Activated CD8-positive, alpha-beta memory T cell treated with anti-CD3 and anti-CD28 coated beads, Interleukin-2, amount 50 U/mL, for 4 hours (primary cell): Measurements from ENCODE around the gene ALKBH8.
A peak's percentile ranks its signal among the peaks of the same experiment; 100 is the strongest.
"Not testable (repeated sequence)": the region's sequence is repeated elsewhere in the genome, so short reads cannot be mapped to it uniquely, and the experiment has no call there.

ENCODE experiments used
- DNase-seq: peaks from one replicate; pipeline ENCODE4 v3.0.0-alpha.2; 2020

The ALKBH8 gene

DNA sequence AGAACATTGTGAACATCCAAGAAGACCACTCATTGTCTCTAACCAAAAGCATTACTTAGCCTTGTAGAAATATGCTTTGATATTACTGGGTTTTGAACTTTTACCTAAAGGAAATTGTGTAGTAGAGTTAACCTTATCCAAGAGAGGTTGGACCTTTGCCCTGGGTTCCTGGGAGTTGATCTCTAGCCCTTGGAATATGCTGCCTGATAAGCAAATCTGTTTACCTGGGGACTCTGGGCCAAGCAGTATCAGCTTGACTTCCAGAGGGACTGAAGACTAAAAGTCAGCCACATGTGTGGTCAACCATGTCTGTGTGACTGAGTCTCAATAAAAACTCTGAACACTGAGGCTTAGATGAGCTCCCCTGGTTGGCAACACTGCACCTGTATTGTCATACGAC, 63.8 kb downstream of the ALKBH8 start:
- DNase-seq = no peak

- not testable (repeated sequence) for DNase-seq
Observed at GRCh38 chr11:107497371-107497770, 68.2 kb downstream of the ALKBH8 start.

DNA sequence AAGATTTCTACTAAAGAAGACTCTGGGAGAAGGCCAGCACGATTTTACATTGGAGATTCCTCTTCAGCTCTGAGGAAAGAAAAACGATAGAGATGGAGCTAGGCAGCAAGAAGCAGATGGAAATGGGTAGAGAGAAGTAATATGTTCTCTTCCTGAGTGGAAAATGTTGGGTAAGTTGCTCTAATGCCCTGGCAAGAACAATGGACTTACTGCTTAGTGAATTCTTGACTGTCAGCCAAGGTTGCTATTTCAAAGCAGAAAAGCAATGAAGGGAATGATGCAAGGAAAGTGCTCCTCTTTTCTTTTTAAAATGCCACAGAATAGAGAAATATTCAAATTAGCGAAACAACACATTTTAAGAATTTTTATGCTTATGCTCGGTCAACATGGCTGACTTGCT, 69.5 kb downstream of the ALKBH8 start:
- DNase-seq = no peak

- DNase-seq = no peak
Observed at GRCh38 chr11:107494055-107494454, 71.5 kb downstream of the ALKBH8 start.

- no peak for DNase-seq
Observed at GRCh38 chr11:107493117-107493516, 72.4 kb downstream of the ALKBH8 start.

DNA sequence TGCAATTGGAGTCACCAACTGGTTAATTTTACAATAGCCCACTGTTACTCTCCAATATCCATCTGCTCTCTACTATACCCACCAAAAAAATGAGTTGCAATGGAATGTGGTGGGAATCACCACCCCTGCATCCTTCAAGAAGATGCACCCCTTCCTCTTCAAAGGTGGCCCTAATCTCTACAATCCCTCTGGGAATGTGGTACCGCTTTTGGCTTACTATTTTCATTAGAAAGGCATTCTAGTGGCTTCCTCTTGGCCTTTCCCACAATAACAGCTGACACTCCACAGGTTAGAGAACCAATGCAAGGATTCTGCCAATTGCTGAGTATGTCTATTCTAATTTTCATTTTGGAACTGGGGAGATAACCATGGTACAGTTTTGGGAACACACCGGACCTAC, 74.7 kb downstream of the ALKBH8 start:
- DNase-seq = no peak

DNA sequence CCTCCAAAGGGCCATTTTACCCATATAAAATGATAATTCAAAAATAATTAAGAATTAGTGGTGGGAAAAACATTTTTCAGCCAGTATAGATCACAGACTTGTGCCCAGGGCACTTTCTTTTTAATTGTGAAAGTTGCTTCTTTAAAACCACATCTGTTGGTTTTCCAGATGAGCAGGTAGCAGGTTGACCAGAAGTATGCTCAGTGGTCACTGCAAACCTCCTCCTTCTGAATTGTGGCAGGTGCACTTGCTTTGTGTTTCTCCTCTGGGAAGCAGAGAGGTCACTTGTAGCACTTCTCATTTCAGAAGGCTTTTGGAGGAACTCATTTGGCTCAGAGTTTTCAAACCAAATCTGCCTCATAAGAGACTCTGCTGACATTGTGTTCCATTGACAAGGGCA, 83.3 kb downstream of the ALKBH8 start:
- DNase-seq = no peak

- DNase-seq = no peak
Observed at GRCh38 chr11:107478922-107479321, 86.6 kb downstream of the ALKBH8 start.

GRCh38 chr11:107477820-107478219, 87.7 kb downstream of the ALKBH8 start:
- no peak for DNase-seq

DNA sequence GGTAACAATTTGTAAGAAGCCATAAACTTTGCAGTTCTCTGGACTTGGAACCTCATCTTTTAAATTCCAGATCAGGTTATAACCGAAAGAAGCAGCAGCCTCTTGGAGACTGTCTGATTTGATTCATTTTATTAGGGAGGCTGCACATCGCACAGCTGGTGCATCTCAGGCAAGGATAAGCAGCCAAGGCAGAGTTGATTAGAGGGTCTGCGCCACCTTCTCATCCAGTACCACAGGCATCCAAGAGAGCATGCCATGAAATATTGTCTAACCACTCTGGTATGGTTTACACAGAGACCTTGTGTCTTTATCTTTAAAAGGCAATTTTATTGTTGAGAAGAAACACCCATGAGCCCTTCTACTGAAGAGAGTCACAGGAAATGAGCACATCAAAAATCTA, 91.7 kb downstream of the ALKBH8 start:
- no peak for DNase-seq

GRCh38 chr11:107472966-107473365, 92.6 kb downstream of the ALKBH8 start:
- DNase-seq = no peak

- DNase-seq = no peak
Observed at GRCh38 chr11:107468596-107468995, 96.9 kb downstream of the ALKBH8 start.

DNA sequence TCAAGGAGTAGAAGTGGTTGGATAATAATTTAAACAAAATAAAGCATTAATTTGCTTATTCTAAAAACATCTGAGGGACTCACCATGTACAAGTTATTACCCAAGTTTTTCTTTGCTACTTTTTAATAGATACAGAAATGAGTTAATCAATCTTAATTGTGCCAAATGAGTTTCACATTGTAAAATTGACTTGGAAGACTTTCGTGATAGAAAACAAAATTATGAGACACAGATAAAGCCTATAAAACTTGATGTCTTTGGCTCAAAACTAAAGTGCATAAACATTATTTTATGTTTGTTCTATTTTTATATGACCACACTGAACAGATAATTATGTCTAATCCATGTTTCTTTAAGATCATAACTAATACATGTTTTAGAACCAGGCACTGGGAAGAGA, 97.8 kb downstream of the ALKBH8 start:
- no peak for DNase-seq

- DNase-seq = not testable (repeated sequence)
Observed at GRCh38 chr11:107466275-107466866, 99.2 kb downstream of the ALKBH8 start.

DNA sequence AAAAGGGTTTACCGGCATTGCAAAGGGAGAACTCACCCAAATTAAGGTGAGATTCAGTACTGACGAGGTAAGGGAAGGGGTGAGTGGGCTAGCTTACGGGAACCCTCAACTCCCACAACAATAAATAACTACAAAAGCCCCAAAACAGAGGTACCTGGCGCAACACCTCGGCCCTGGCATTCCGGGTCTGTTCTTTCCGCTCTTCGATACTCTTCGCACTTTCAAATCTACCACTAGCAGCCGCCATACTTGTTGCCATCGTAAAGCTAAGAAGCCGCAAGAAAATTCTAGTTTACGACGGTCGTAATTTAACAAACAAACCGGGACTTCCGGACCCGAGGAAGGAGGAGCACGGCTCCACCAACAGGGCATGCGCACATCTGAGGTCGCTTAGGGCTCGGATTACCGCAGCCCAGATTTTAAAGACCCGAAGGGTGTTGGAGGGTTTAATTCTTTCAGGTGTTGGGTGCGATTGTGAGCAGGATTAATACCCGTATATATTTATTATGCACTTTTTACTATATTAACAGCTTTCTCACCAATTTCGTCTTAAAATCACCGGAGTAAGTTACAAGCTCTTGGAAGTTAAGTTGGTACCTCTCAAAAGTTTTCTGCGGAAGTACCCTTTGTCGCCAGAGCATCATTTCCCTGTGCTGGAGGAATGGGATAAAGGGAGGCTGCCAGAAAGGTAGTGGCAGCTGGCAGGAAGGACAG, 107.8 kb downstream of the ALKBH8 start, which contains the start of gene CWF19L2:
Gene CWF19L2, minus strand, starts transcription at position 268 of the 714 bp plus-strand sequence. Its CDS starts 9 bp downstream, at position 259.
- DNase-seq = peak; percentile 84

GRCh38 chr11:107457205-107457557, 108.4 kb downstream of the ALKBH8 start:
- DNase-seq = no peak

DNA sequence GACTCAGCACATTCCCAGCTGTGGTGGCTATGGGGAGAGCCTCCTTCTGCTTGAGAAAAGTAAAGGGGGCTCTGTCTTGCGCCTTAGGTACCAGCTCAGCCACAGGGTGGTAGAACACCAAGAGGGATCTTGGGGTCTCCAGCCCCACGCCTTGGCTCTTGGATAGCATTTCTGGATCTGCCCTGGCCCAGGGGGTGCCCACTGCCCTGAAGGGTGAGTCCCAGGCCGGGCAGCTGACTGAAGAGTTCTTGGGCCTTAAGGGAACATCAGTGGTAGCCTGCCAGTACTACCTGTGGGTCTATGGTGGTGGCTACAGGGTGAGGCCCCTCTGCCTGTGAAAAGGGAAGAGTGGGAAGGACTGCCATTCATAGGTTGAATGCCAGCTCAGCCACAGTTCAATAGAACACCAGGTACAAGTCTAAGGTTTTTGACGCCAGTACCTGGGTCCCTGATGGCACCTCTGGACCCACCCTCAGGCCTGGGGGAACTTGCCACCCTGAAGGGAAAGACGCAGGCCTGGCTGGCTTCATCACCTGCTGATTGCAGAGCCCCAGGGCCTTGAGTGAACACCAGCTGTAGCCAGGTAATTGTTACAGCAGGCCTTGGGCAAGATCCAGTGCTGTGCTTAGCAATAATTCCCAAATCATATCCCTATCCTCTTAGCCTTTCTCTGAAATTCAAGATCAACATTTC, 111.8 kb downstream of the ALKBH8 start:
- DNase-seq = no peak
